Esophagus squamous epithelium (tissue), 4 donors: ENCODE results near the gene MMP2.

Source experiments
- POLR2A ChIP-seq, 4 donors: fragments of 450-650 bp; IDR thresholded peaks; one replicate each; pipeline ENCODE4 v1.6.1; 2017; ENCODE audit warnings: antibody characterized with exemption in 4 of 4, mild to moderate bottlenecking in 4 of 4, moderate library complexity in 3 of 4
- TF ChIP-seq, protein P1 (sequence below), 6 experiments: fragments of 450-650 bp in 4 of 6; fragments of 200-600 bp in 2 of 6; sonication (generic) in 2 of 6; IDR thresholded peaks; one replicate each; pipeline ENCODE4 v1.5.1; 2016 to 2019; ENCODE audit warnings: antibody characterized with exemption in 6 of 6, mild to moderate bottlenecking in 4 of 6, moderate library complexity in 4 of 6

DNA sequence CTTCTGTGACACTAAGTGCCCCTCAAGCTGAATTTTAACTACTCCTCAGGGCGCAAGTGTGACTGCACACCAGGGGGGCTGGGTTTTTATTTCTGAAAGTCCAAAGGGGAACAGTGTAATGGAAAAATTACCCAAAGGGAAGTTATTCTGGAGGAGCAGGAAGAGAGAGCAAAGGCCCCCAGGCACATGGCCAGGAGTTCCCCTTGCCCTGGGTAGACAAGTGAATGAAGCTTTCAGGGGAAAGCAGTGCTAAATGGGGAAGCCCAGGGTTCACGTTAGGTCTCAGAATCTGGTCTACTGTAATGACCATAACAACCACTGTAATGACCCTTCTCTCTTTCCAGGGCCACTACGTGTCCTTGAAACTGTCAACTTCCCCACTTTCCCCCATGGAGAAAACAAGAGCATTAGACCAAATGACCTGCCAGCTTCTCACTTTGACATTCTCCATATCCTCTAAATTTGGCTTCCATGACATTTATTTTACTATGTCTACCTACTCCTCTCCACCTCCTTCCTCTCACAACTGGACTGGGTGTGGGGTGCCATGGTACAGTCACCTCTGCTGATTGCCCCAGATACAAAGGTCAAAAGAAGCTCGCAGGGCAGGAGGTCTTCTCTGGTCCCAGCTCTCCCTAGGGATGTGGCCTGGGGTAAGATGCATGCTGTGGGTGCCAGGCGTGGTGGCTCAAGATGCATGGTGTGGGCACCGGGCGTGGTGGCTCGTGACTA is 34.1 kb upstream of the MMP2 start:
- no peak for TF ChIP-seq POLR2A (IDR thresholded peaks at IDR 0.05)
- TF ChIP-seq, protein P1, sequence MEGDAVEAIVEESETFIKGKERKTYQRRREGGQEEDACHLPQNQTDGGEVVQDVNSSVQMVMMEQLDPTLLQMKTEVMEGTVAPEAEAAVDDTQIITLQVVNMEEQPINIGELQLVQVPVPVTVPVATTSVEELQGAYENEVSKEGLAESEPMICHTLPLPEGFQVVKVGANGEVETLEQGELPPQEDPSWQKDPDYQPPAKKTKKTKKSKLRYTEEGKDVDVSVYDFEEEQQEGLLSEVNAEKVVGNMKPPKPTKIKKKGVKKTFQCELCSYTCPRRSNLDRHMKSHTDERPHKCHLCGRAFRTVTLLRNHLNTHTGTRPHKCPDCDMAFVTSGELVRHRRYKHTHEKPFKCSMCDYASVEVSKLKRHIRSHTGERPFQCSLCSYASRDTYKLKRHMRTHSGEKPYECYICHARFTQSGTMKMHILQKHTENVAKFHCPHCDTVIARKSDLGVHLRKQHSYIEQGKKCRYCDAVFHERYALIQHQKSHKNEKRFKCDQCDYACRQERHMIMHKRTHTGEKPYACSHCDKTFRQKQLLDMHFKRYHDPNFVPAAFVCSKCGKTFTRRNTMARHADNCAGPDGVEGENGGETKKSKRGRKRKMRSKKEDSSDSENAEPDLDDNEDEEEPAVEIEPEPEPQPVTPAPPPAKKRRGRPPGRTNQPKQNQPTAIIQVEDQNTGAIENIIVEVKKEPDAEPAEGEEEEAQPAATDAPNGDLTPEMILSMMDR (IDR thresholded peaks at IDR 0.05): no peak
